ENCODE results near the gene USP40. TPM values are rescaled to one million over a fixed set of nuclear protein-coding genes. Genes with fewer than 3 reads are reported as not detected.

USP40 gene
- total RNA-seq, 4 donors from 2014 or later: 18.7 to 32.8 (median 23.0) TPM

- Histone ChIP-seq H3K4me3 (no peak overlapping the region), H3K36me3 (peaks cover 0 to 32% (median 0%) of the 10 kb centered on the region in 3 donors), H3K9me3 (no peaks in the 10 kb centered on the region), H3K27ac (peak overlapping the region; percentile 0 to 80 (median 72)), H3K4me1 (peaks cover 15 to 71% (median 44%) of the 10 kb centered on the region in 3 donors), H3K27me3 (no peaks in the 10 kb centered on the region)
- intact Hi-C loops (cut with DNase I): no loop called here
- TF ChIP-seq, protein P1, sequence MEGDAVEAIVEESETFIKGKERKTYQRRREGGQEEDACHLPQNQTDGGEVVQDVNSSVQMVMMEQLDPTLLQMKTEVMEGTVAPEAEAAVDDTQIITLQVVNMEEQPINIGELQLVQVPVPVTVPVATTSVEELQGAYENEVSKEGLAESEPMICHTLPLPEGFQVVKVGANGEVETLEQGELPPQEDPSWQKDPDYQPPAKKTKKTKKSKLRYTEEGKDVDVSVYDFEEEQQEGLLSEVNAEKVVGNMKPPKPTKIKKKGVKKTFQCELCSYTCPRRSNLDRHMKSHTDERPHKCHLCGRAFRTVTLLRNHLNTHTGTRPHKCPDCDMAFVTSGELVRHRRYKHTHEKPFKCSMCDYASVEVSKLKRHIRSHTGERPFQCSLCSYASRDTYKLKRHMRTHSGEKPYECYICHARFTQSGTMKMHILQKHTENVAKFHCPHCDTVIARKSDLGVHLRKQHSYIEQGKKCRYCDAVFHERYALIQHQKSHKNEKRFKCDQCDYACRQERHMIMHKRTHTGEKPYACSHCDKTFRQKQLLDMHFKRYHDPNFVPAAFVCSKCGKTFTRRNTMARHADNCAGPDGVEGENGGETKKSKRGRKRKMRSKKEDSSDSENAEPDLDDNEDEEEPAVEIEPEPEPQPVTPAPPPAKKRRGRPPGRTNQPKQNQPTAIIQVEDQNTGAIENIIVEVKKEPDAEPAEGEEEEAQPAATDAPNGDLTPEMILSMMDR (IDR thresholded peaks at IDR 0.05): no peak
- no peak for TF ChIP-seq POLR2A (IDR thresholded peaks at IDR 0.05)
- DNase-seq: no peak
- WGBS, 2 donors: 45 to 59% methylated on average over 3 of the region's 3 CpGs
These were observed 75.3 kb downstream of the USP40 start for GRCh38 chr2:233491326-233491725.

GRCh38 chr2:233490831-233491230, 75.8 kb downstream of the USP40 start:
- DNase-seq: no peak
- Histone ChIP-seq H3K9me3 (no peaks in the 10 kb centered on the region), H3K36me3 (peaks cover 0 to 32% (median 3%) of the 10 kb centered on the region in 3 donors), H3K4me1 (peaks cover 15 to 73% (median 44%) of the 10 kb centered on the region in 3 donors), H3K27me3 (no peaks in the 10 kb centered on the region), H3K4me3 (no peak overlapping the region), H3K27ac (peak overlapping the region; percentile 32 to 80 (median 72))
- WGBS, 2 donors: 28 to 58% methylated on average over 7 of the region's 7 CpGs
- intact Hi-C loops (cut with DNase I): no loop called here
- TF ChIP-seq, protein P1 (IDR thresholded peaks at IDR 0.05): no peak
- TF ChIP-seq POLR2A (IDR thresholded peaks at IDR 0.05): no peak

DNA sequence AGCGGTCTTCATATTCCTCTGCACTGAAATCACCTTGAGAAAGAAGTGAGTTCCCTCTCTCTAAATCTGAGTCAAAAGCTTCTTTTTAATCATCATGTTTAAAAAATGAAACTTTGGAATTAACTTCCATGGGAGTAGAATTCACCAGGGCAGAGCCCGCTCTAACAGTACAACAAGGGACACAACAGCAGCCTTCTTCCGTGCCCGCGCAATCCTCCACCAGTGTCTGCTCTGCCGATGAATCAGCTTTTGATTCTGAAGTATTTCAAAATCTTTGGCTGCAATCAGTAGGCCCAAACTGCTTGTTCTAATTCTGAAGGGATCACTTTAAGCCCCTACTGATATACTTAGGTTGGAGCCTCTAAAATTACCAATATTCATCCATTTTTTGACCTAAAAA, 76.9 kb downstream of the USP40 start:
- Histone ChIP-seq H3K9me3 (no peaks in the 10 kb centered on the region), H3K27me3 (no peaks in the 10 kb centered on the region), H3K4me1 (peaks cover 15 to 73% (median 44%) of the 10 kb centered on the region in 3 donors), H3K4me3 (no peak overlapping the region), H3K36me3 (peaks cover 0 to 36% (median 12%) of the 10 kb centered on the region in 3 donors), H3K27ac (peak overlapping the region in 3 of 4 donors; percentile 68 to 80 (median 77))
- WGBS, 2 donors: 64 to 74% methylated on average over 6 of the region's 6 CpGs
- TF ChIP-seq POLR2A (IDR thresholded peaks at IDR 0.05): no peak
- TF ChIP-seq, protein P1 (IDR thresholded peaks at IDR 0.05): no peak
- intact Hi-C loops (cut with DNase I): no loop called here
- no peak for DNase-seq

DNA sequence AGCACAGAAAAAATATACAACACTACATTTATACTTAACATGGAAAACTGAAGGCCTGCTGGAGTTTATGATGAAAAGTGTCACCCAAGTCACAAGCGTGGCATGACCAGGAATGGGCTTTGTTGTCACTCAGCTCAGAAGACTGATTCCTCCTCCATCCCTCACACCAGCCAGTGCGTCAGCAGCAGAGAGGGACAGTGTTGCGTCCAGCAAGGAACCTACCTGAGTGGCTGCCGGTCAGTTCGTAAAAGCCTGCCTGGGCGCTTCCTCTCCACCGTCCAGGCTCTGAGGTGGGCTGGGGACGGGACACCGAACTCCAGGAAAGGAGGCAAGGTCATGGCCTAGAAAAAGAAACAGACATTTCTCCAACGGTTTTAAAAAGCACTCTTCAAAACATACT, 77.4 kb downstream of the USP40 start:
- Histone ChIP-seq H3K27ac (peak overlapping the region; percentile 18 to 80 (median 67)), H3K4me1 (peaks cover 15 to 73% (median 44%) of the 10 kb centered on the region in 3 donors), H3K4me3 (no peak overlapping the region), H3K9me3 (no peaks in the 10 kb centered on the region), H3K36me3 (peaks cover 0 to 41% (median 17%) of the 10 kb centered on the region in 3 donors), H3K27me3 (no peaks in the 10 kb centered on the region)
- no peak for DNase-seq
- intact Hi-C loops (cut with DNase I): no loop called here
- TF ChIP-seq, protein P1 (IDR thresholded peaks at IDR 0.05): no peak
- TF ChIP-seq POLR2A (IDR thresholded peaks at IDR 0.05): no peak
- 75 to 85% methylated on average over 8 to 10 of the region's 10 CpGs for WGBS, 2 donors

- peaks cover 0 to 52% (median 18%) of the 10 kb centered on the region in 3 donors for H3K36me3 ChIP-seq
- 68 to 79% methylated on average over 9 of the region's 9 CpGs for WGBS, 2 donors
- intact Hi-C loops (cut with DNase I): no loop called here
- no peaks in the 10 kb centered on the region for H3K9me3 ChIP-seq
- H3K27ac ChIP-seq: peak overlapping the region in 2 of 4 donors; percentile 77 to 80
- no peaks in the 10 kb centered on the region for H3K27me3 ChIP-seq
- H3K4me1 ChIP-seq: peaks cover 15 to 71% (median 44%) of the 10 kb centered on the region in 3 donors
- TF ChIP-seq, protein P1 (IDR thresholded peaks at IDR 0.05): no peak
- TF ChIP-seq POLR2A (IDR thresholded peaks at IDR 0.05): no peak
- H3K4me3 ChIP-seq: no peak overlapping the region
- DNase-seq: no peak
These were observed 78.7 kb downstream of the USP40 start for GRCh38 chr2:233487748-233488345.
